K562 (cell line): ENCODE data around the gene ACO2. TPM values are rescaled to one million over a fixed set of nuclear protein-coding genes. Genes with fewer than 3 reads are reported as not detected.
A peak's percentile ranks its signal among the peaks of the same experiment; 100 is the strongest.

Source experiments
- AFF1 ChIP-seq, 2 experiments: fragments of 450-650 bp; IDR thresholded peaks; 2 replicates each; pipeline ENCODE4 v1.6.1; 2018; ENCODE audit warnings: mild to moderate bottlenecking in 2 of 2, low read depth in 1 of 2; ENCODE audit not compliant: partially characterized antibody in 2 of 2
- BCLAF1 ChIP-seq, 2 experiments: fragments of 450-650 bp in 1 of 2; IDR thresholded peaks; 2 replicates each; pipeline ENCODE4 v1.6.1; 2011 to 2017; ENCODE audit warnings: low read depth in 2 of 2, antibody characterized with exemption in 1 of 2, borderline replicate concordance in 1 of 2, low read length in 1 of 2, mild to moderate bottlenecking in 1 of 2, mixed read lengths in 1 of 2; ENCODE audit not compliant: control insufficient read depth in 1 of 2
- BCOR ChIP-seq: fragments of 450-650 bp; IDR thresholded peaks from 2 replicates; pipeline ENCODE4 v1.6.1; 2016
- FOXP1 ChIP-seq: sonication (generic); formaldehyde crosslinking; IDR thresholded peaks from 2 replicates; pipeline ENCODE4 v1.8.0; 2022; ENCODE audit warnings: mild to moderate bottlenecking, missing genetic modification reagents
- GTF2F1 ChIP-seq: IDR thresholded peaks from 2 replicates; pipeline ENCODE4 v1.6.1; 2011; ENCODE audit warnings: low read depth, low read length, improper control_type of control experiment
- PRDM10 ChIP-seq: fragments of 450-650 bp; IDR thresholded peaks from 2 replicates; pipeline ENCODE4 v1.6.1; 2018; ENCODE audit not compliant: partially characterized antibody
- RNF2 ChIP-seq: sonication (generic); IDR thresholded peaks from 2 replicates; pipeline ENCODE4 v1.6.1; 2016
- SFPQ ChIP-seq: fragments of 200-400 bp; formaldehyde crosslinking; IDR thresholded peaks from 2 replicates; pipeline ENCODE4 v1.6.1; 2017; ENCODE audit warnings: mild to moderate bottlenecking, low read depth, low read length, moderate library complexity
- TCF7 ChIP-seq: sonication (generic); IDR thresholded peaks from 2 replicates; pipeline ENCODE4 v1.6.1; 2016; ENCODE audit warnings: antibody characterized with exemption, borderline replicate concordance
- ZNF224 ChIP-seq: sonication (generic); formaldehyde crosslinking; IDR thresholded peaks from 2 replicates; pipeline ENCODE4 v1.8.0; 2022; ENCODE audit warnings: mild to moderate bottlenecking, missing genetic modification reagents
- ZNF512 ChIP-seq: IDR thresholded peaks from 2 replicates; pipeline ENCODE4 v1.6.1; 2016; ENCODE audit warnings: missing genetic modification characterization, missing compliant biosample characterization
- polyA plus RNA-seq, 8 experiments: library from polyadenylated mRNA; depleted of rRNA in 4 of 8; stranded (reverse) in 5 of 8; unstranded in 3 of 8; fragments of >200 nt; fragmentation: Nextera tagmentation in 2 of 8; fragmentation: Illumina TruSeq in 1 of 8; extraction: Ambion mirVana in 2 of 8; extraction: Trizol in 1 of 8; gene quantifications; 2 replicates each; pipeline versions ENCODE4 v1.2.1 to v1.2.3, GENCODE V29; 2011 to 2014; ENCODE audit warnings: inconsistent platforms in 1 of 8, missing spikeins in 1 of 8
- total RNA-seq, 7 experiments: library from RNA; depleted of rRNA in 6 of 7; stranded (reverse); fragments of >200 nt in 6 of 7; fragmentation: Illumina TruSeq in 2 of 7; extraction: Trizol in 2 of 7; gene quantifications; 2 replicates each; pipeline versions ENCODE4 v1.2.1 to v1.2.3, GENCODE V29; 2011 to 2021; ENCODE audit warnings: low replicate concordance in 1 of 7

ACO2 gene
- total and polyA plus RNA-seq, 9 of the 15 experiments (the other 6 are each of a cell fraction or from before 2014, with no cell fraction given), result 16.2 to 119 (median 43.2) TPM

- TF ChIP-seq GTF2F1 (no peak), BCLAF1 (IDR thresholded peaks at IDR 0.05; ENCODE audit: borderline replicate concordance in 1 of 2, control insufficient read depth in 1 of 2, low read depth in 2 of 2, low read length in 1 of 2) (no peak), RNF2 (no peak; the same call in 1 of the 2 replicates), FOXP1 (CRISPR knock-in tag) (0 out of 2 replicates have a peak, but pooled peaks have one; percentile 57), SFPQ (no peak), PRDM10 (no peak), AFF1 (IDR thresholded peaks at IDR 0.05; ENCODE audit: low read depth in 1 of 2, partially characterized antibody in 2 of 2) (peak; percentile 67 to 96), ZNF512 (tag) (no peak), ZNF224 (no peak), BCOR (no peak), TCF7 (no peak)
These were observed at the start of gene ACO2, which contains the start of gene PHF5A (continued) for GRCh38 chr22:41468381-41469217.
